Measurements from ENCODE around the gene GABRA4. TPM values are rescaled to one million over a fixed set of nuclear protein-coding genes. Genes with fewer than 3 reads are reported as not detected.

Gene GABRA4
- total RNA-seq, 1 experiment from 2014 or later, result not detected

GRCh38 chr4:46979726-46980125, 13.7 kb downstream of the GABRA4 start:
- Mint-ChIP-seq H3K27ac (ENCODE audit: unreplicated experiment) (no peak overlapping the region), H3K9me3 (ENCODE audit: low read depth, unreplicated experiment) (no peaks in the 10 kb centered on the region), H3K27me3 (ENCODE audit: unreplicated experiment) (peaks cover 20% of the 10 kb centered on the region), H3K4me1 (ENCODE audit: low read depth, unreplicated experiment) (no peaks in the 10 kb centered on the region), H3K36me3 (ENCODE audit: insufficient read depth, unreplicated experiment) (no peaks in the 10 kb centered on the region), H3K4me3 (ENCODE audit: low read depth, unreplicated experiment) (no peak overlapping the region)
- intact Hi-C loops (cut with micrococcal nuclease; ENCODE audit: unreplicated experiment), result no loop called here
- no TSS peak for BruUV-seq (replicated peaks)
- no peak for DNase-seq
- TF ChIP-seq, protein P1, sequence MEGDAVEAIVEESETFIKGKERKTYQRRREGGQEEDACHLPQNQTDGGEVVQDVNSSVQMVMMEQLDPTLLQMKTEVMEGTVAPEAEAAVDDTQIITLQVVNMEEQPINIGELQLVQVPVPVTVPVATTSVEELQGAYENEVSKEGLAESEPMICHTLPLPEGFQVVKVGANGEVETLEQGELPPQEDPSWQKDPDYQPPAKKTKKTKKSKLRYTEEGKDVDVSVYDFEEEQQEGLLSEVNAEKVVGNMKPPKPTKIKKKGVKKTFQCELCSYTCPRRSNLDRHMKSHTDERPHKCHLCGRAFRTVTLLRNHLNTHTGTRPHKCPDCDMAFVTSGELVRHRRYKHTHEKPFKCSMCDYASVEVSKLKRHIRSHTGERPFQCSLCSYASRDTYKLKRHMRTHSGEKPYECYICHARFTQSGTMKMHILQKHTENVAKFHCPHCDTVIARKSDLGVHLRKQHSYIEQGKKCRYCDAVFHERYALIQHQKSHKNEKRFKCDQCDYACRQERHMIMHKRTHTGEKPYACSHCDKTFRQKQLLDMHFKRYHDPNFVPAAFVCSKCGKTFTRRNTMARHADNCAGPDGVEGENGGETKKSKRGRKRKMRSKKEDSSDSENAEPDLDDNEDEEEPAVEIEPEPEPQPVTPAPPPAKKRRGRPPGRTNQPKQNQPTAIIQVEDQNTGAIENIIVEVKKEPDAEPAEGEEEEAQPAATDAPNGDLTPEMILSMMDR (IDR thresholded peaks at IDR 0.05; ENCODE audit: unreplicated experiment), result no peak
- CTCF ChIA-PET, result no interaction called here

GRCh38 chr4:46979283-46979682, 14.1 kb downstream of the GABRA4 start:
- Mint-ChIP-seq H3K9me3 (ENCODE audit: low read depth, unreplicated experiment) (no peaks in the 10 kb centered on the region), H3K4me1 (ENCODE audit: low read depth, unreplicated experiment) (no peaks in the 10 kb centered on the region), H3K4me3 (ENCODE audit: low read depth, unreplicated experiment) (no peak overlapping the region), H3K36me3 (ENCODE audit: insufficient read depth, unreplicated experiment) (no peaks in the 10 kb centered on the region), H3K27me3 (ENCODE audit: unreplicated experiment) (peaks cover 24% of the 10 kb centered on the region), H3K27ac (ENCODE audit: unreplicated experiment) (no peak overlapping the region)
- DNase-seq, result no peak
- CTCF ChIA-PET, result no interaction called here
- intact Hi-C loops (cut with micrococcal nuclease; ENCODE audit: unreplicated experiment), result no loop called here
- TF ChIP-seq, protein P1 (IDR thresholded peaks at IDR 0.05; ENCODE audit: unreplicated experiment), result no peak
- BruUV-seq (replicated peaks), result no TSS peak

DNA sequence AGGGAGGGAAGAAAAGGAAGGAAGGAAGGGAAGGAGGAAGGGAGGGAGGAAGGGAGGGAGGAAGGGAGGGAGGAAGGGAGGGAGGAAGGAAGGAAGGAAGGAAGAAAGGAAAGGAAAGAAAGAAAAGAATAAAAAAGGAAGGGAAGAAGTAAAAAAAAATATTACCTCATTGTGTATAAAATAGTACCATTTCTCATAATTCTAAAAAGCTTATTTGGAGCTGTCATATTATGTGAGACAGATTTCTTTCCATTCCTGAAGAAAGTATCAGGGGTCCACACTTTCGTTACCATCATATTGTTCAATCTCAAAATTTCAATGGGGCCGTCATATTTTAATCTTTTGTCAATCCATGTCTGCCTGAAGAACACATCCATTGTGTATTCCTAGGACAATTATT, 16.1 kb downstream of the GABRA4 start:
- CTCF ChIA-PET, result no interaction called here
- intact Hi-C loops (cut with micrococcal nuclease; ENCODE audit: unreplicated experiment), result no loop called here
- TF ChIP-seq, protein P1 (IDR thresholded peaks at IDR 0.05; ENCODE audit: unreplicated experiment), result no peak
- no peak for DNase-seq
- H3K27ac Mint-ChIP-seq (ENCODE audit: unreplicated experiment), result no peak overlapping the region
- H3K4me3 Mint-ChIP-seq (ENCODE audit: low read depth, unreplicated experiment), result no peak overlapping the region
- no TSS peak for BruUV-seq (replicated peaks)
- peaks cover 26% of the 10 kb centered on the region for H3K27me3 Mint-ChIP-seq (ENCODE audit: unreplicated experiment)
- no peaks in the 10 kb centered on the region for H3K9me3 Mint-ChIP-seq (ENCODE audit: low read depth, unreplicated experiment)
- H3K36me3 Mint-ChIP-seq (ENCODE audit: insufficient read depth, unreplicated experiment), result no peaks in the 10 kb centered on the region
- H3K4me1 Mint-ChIP-seq (ENCODE audit: low read depth, unreplicated experiment), result no peaks in the 10 kb centered on the region

GRCh38 chr4:46975812-46976553, 17.4 kb downstream of the GABRA4 start:
- H3K36me3 Mint-ChIP-seq (ENCODE audit: insufficient read depth, unreplicated experiment), result no peaks in the 10 kb centered on the region
- TF ChIP-seq, protein P1 (IDR thresholded peaks at IDR 0.05; ENCODE audit: unreplicated experiment), result no peak
- BruUV-seq (replicated peaks), result no TSS peak

More at GRCh38 chr4:46975812-46976553, 17.4 kb downstream of the GABRA4 start:
- no peak for DNase-seq
- Mint-ChIP-seq H3K9me3 (ENCODE audit: low read depth, unreplicated experiment) (no peaks in the 10 kb centered on the region), H3K27ac (ENCODE audit: unreplicated experiment) (no peak overlapping the region), H3K4me1 (ENCODE audit: low read depth, unreplicated experiment) (no peaks in the 10 kb centered on the region), H3K4me3 (ENCODE audit: low read depth, unreplicated experiment) (no peak overlapping the region), H3K27me3 (ENCODE audit: unreplicated experiment) (peaks cover 26% of the 10 kb centered on the region)
- CTCF ChIA-PET, result no interaction called here
- intact Hi-C loops (cut with micrococcal nuclease; ENCODE audit: unreplicated experiment), result no loop called here
